Superior temporal gyrus (tissue), 1 donor: ENCODE results near the gene PABPN1.

Experiments used
- DNase-seq: peaks from one replicate; pipeline ENCODE4 v3.0.0-alpha.2; 2016; ENCODE audit errors: extremely low spot score

The PABPN1 gene

DNA sequence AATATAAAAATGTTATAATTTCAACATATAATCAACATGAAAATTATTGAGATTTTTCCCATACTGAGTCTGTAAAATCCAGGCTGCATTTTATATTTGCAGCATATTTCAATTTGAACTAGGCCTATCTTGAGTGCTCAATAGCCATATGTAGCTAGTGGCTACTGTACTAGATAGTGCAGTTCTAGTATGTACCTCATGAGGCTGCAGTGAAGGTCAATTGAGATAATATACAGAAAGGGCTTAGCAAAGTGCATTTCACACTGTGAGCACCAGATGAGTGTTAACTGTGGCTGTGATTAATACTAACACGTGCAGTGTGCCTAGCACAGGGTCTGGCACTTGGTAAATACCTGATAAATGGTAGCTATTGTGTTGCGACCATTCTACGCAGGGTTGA lies 36.8 kb downstream of the PABPN1 start:
- DNase-seq, result no peak

DNA sequence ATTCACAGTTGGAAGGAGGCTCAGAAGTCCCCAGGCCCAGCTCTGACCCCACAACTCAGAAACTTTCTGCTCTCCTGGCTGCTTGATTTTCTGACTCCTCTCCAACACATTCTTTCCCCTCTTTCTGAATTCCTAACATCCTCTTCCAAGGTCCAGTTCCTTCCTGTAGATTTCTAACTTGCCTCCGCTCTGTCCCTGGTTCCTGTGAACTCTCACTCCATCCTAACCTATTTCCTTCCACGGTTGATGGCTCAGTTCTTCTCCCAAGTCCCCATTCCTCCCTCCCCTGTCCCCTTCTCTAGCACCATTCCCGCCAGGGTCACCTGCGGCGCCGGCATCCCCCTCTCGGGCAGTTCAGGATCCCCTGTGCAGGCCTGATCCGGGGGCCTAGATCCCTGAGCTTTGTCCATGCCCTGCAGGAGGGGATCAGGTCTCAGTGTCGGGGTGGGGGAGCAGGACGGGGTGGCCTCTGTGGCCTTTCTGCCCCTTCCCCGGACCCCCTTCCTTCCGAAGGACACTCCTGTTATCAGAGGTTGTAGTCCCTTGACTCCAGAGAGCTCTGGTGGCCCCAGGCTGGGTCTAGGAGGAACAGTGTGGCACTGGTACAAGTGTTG lies 37.4 kb downstream of the PABPN1 start:
- no peak for DNase-seq

DNA sequence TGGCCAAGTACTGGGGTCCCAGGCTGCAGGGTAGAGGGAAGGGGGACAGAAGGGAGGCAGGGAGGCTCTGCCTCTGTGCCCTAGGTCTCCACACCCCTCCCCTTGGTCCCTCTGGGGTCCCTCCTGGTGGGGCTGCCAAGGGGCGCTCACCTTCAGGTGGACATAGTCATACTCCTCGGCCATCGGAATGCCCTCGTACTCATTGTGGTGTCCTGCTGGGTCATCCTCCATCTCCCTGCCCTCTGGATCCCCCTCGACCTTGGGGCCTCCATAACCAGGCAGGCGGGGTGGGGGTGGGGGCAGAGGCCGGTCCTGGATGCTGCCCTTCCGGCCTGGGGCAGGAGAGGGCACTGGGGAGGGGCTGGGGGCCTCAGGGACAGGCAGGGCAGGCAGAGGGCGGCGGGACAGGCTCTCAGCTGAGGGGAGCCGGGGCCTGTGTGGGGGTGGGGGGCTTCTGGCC lies 37.9 kb downstream of the PABPN1 start:
- DNase-seq, result no peak

DNA sequence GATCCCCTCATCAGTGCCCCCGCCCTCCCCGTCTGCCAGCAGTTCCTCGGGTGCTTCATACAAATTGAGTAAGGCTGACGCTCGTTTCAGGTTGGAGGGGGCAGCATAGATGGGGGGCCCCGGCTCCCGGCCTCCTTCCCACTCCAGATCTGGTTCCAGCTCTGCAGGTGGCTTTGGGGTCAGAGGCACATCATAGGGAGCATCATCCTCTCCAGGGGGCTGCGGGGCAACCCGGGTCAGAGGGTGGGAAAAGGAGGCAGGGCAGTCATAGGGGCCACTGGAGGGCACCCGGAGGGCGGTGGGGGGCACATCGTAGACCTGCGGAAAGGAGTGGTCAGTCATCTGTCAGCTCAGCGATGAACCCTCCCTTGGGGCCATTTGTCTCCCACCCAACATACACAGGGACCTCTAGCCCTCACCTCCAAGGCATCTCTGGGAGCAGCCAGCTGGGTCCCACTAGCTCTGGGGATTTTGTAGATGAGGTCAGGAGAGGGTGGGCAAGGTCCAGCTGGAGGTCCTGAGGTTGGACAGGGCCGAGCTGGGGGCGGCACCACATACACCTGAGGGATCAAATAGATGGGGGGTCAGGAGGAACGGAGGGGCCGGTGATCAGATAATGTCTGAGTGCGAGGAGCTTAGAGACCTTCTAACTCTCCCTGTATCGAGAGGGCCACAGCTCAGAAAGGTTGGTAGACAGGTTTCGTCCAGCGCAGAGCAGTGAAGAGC lies 38.6 kb downstream of the PABPN1 start:
- DNase-seq, result no peak

DNA sequence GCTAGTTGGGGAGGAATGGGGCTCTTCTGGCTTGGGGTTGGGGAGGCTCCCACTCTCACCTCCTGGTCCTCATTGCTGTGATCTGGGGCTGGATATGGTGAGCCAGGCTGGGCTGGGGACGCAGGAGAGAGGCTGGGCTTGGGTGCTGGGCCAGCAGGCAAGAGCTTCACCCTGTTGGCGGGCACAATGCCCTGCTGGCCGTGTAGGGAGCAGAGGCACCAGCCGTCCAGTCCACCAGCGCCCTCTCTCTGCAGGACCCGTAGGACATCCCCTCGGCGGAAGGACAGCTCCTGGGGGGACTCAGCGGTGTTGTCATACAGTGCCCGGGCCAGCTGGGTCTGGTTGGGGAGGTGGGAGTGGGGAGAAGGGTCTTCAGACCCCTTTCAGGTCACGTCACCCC lies 39.2 kb downstream of the PABPN1 start:
- DNase-seq, result peak; percentile 79

DNA sequence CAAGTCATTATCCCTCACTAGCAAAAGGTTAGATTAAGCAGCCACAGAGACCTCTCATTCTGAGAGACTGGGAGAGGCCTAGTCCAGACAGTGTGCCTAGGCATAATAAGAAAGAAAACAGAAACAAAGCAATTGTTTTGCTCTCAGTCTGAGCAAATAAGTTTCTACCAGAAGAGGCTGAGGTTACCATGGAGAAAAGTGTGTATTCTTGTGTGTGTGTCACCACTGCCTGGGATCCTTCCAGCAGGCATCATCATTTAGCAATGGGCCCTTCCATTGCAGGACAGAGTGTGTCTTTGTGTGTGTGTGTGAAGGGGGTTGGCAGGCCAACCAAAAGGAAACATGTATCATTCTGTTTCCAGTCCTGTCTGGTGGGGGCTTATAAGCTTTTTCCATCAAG lies 40.1 kb downstream of the PABPN1 start:
- peak; percentile 77 for DNase-seq

DNA sequence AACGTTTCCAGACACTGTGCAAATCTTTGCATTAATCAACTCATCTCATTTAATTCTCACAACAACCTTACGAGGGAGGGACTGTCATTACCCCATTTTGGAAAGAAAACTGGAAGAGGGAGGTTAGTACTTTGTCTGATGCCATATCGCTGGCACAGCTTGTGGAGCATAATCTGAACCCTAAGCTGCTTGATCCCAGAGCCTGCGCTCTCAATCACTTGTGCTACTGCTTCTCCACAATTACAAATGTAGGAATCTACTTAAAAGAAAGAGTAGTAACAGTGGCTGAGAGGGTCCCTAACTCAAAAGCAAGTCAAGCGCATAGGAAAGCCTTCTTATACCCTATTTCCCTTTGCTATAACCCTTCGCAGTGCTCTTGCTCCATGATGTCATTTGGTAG lies 40.5 kb downstream of the PABPN1 start:
- DNase-seq, result no peak

DNA sequence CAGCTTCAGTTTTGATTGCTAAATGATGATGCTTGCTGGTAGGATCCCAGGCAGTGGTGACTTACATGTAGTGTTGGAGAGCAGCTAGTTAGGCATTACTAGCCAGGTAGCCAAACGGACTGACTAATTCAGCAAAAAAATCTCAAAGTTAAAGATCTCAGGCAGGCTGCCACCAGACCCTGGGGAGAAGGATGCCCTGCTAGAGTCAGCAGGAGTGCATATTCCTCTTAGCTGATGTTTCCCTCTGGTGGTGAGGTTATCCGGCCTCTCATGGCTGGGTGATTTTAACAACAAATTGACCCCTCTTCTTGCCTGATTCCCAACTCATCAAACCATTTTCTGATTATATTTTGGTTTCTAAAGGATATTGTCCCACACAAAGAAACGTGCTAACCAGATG lies 40.9 kb downstream of the PABPN1 start:
- peak; percentile 48 for DNase-seq

DNA sequence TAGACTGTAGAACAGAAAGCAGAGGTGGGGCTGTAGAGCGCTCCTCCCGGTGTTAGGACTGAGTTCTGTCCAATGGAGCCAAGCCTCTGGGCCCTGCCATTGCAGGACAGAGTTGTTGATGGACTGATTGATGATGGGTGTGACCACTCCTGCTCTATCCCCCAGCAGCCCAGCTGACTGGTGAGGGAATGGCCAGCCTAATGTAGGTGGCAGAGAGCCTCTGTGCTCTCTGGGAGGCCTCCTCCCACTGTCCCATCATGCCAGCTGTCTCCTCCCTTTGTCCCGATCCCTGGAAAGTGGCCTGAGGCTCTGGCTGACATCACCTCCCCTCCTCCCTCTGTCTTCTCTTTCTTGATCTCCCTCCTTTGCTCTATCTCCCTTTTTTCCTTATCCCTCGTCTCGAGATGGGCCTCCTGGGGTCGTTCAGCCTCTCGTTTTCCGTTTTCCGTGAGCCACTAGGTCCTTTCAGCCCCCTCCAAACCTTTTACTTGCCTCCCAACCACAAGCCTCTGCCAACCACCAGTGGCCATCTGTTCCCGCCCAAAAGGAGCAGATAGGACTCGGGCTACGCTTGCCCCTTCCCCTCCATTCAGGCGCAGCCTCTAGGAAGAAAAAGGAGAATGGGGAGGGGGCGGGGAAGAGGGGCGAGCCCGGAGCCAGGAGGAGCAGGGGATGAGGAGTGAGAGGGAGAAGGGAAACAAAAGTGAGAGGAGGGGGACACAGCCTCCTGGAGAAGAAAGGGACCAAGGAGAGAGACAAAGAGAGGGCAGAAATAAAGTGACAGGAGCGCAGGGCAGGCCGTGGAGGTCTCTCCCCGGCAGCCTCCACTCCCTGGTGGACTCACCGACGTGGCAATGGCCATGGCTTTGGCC lies 43.1 kb downstream of the PABPN1 start:
- DNase-seq, result peak; percentile 85

DNA sequence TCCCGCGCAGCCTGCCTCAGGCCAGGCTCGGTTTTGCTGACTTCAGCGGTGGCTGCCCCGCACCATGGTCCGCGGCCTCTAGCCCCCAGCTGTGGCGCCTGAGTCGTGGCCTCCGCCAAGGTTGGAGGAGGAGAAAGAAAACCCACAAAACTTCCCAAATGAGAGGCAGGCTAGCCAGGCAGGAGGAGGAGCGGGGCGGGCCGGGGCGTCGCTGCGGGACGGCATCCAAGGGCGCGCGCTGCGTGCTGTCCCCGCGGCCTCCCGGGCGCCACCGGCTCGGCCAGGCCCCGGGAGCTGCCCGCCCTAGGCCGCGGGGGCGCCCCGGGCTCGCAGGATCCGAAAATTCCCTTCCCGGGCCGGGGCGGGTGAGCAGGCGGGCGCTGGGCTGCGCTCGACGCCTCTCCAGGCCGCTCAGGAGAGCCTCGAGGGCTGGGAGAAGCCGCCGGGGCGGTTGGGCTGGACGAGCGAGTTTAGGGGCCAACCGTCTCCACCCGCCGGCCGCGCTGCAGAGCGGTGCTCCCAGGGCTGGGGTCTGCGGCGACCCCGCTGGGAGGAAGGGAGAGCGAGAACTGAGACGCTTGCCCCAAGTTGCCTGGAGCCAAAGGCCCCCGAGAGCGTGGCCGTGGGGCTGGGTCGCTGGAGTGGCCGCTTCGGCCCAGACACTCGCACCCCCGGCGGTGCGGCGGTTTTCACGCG lies 43.9 kb downstream of the PABPN1 start, which contains the start of gene EFS:
EFS (minus strand) TSS at position 137 of the 696 bp plus-strand sequence. CDS start 147 bp downstream, outside the sequence.
- DNase-seq, result peak; percentile 43

DNA sequence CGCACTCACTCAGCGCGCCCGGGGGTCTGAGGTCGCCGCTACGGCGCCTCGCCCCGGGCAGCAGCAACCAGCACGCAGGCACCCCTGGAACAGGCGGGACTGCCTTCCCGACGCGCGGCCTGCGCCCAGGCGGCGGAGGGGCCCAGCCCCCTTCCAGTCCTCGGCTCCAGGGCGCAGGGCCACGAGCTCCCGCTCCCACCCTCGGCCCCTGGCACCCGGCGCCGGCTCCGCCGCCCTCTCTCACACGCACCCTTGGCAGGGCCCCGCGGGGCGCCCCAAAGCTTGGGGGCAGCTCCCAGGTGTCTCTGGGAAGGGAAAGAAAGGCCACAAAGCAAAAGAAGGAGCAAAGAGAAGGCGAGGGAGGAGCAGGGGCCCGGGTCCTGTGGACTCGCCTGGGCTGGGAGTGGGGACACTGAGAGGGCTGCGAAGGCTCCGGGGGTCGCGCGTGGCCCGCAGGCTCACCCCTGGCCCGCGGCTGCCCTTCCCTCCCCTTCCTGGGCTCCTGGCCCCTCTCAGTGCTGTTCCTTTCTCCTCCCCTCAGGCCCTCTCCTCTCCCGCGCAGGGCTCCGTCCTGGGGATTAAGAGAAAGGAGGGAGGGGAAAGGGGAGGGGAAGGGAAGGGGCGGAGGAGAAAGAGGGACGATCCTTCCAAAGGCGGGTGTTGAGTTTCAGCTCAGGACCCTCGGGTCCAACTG lies 44.6 kb downstream of the PABPN1 start:
- peak; percentile 61 for DNase-seq

DNA sequence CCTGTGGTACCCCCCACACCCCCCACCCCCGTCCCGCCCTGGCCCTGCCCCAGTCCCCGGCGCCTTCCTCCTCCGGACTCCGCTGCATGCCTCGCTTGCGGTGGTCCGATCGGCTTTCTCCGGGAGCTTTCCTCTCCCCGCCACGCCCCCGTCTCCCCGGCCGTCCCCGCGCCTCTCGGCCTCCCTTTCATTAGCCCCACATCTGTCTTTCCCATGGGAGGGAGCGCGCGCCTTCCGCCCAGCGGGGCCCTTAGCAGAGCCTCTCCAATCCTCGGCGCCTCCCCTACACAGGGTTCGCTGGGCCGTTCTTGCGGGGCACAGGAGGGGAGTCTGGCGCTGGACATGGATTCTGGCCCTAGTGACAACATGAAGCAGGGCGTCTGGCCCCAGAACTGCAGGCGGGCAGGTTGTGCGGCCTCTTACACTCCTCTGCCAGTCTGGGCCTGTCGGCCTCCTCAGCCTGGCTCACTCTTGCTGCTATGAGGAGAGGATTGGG lies 45.2 kb downstream of the PABPN1 start:
- peak; percentile 58 for DNase-seq

DNA sequence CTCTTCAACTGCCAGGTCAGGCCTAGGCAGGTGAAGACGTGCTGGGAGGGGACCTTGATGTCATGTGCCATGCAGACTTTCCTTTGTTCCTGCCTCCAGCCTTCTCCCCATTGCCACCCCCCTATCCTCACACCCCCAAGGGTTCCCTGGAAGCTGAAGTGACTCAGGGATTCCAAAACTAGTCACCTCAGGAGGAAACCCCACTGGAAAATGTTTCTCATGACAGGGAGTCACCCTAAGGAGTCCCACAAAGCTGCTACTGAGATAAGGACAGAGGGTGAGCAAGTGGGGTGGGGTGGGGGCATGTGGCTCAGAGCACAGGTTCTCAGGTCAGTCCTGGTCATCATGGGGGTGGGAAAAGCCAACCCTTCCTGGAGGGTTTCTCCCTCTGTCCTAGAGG lies 49.0 kb downstream of the PABPN1 start:
- DNase-seq, result no peak

DNA sequence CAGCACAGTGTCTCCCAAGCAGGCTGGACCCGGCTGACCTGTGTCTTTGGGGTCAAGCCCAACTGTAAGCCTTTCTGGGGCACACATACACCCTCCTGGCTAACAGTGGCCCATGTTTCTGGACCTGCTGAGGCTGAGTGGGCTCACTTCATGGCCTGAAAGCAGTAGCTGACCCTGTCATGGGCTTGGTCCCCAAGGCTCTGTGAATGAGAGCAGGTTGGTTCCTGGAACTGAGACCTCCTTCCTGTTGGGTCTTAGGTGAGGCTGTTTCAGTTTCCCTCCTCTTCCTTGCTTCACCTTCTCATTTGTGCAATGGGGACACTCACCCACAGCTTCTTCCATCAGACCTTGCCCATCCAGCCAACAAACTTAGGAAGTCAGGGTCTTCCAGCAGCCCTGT lies 50.6 kb downstream of the PABPN1 start:
- DNase-seq, result no peak

DNA sequence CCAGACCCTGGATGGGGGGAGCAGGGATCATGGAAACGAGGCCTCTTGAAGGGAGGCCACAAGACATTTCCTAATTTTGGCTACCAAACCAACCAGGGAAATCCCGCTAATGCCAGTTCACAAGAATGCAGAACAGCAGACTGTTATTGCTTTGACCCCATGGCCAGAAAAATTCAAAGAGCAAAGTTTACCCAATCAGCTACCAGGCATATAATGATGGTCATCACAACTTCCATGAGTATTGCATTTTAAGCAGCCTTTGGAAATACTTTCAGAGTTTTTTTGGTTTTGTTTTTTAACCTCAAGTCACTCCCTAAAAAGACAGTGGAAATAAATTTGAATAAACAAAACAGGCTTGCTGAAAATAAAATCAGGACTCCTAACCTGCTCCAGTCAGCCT lies 51.3 kb downstream of the PABPN1 start, which contains the start of gene IL25:
IL25 (plus strand) TSS at position 301 of the 400 bp plus-strand sequence.
- DNase-seq, result no peak

DNA sequence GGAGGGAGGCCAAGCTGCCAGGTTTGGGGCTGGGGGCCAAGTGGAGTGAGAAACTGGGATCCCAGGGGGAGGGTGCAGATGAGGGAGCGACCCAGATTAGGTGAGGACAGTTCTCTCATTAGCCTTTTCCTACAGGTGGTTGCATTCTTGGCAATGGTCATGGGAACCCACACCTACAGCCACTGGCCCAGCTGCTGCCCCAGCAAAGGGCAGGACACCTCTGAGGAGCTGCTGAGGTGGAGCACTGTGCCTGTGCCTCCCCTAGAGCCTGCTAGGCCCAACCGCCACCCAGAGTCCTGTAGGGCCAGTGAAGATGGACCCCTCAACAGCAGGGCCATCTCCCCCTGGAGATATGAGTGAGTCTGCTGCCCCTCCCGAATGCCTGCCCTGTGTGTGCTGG lies 51.8 kb downstream of the PABPN1 start:
- no peak for DNase-seq
